Trophoblast cell (in vitro differentiated cells and primary cell): ENCODE results near the gene TMEM140.

Experiments
- DNase-seq, 2 donors: peaks; one replicate each; pipeline ENCODE4 v3.0.0-alpha.2; 2016
- H2AFZ ChIP-seq: 2 replicates; pipeline ENCODE4 v1.6.1; 2013; ENCODE audit warnings: low read length, moderate library complexity, mild to moderate bottlenecking; ENCODE audit not compliant: insufficient read depth, poor library complexity
- H2AK5ac ChIP-seq: 2 replicates; pipeline ENCODE4 v1.6.1; 2013; ENCODE audit warnings: mild to moderate bottlenecking, low read length
- H2BK120ac ChIP-seq: 2 replicates; pipeline ENCODE4 v1.6.1; 2013; ENCODE audit warnings: low read length, mild to moderate bottlenecking, moderate library complexity; ENCODE audit not compliant: insufficient read depth, poor library complexity
- H2BK12ac ChIP-seq: 2 replicates; pipeline ENCODE4 v1.6.1; 2013; ENCODE audit warnings: mild to moderate bottlenecking, low read length, moderate library complexity
- H2BK5ac ChIP-seq: 2 replicates; pipeline ENCODE4 v1.6.1; 2013; ENCODE audit warnings: low read length, low read depth, moderate library complexity, mild to moderate bottlenecking; ENCODE audit not compliant: poor library complexity
- H3K14ac ChIP-seq: 2 replicates; pipeline ENCODE4 v1.6.1; 2013; ENCODE audit warnings: mild to moderate bottlenecking, low read length
- H3K18ac ChIP-seq: 2 replicates; pipeline ENCODE4 v1.6.1; 2013; ENCODE audit warnings: mild to moderate bottlenecking, low read length
- H3K23ac ChIP-seq: 2 replicates; pipeline ENCODE4 v1.6.1; 2013; ENCODE audit warnings: low read length
- H3K27ac ChIP-seq: 2 replicates; pipeline ENCODE4 v1.5.1; 2013; ENCODE audit warnings: low read depth, mild to moderate bottlenecking, inconsistent platforms, low read length, moderate library complexity
- H3K27me3 ChIP-seq: 2 replicates; pipeline ENCODE4 v1.6.1; 2013; ENCODE audit warnings: inconsistent platforms, mild to moderate bottlenecking, low read length, moderate library complexity; ENCODE audit not compliant: insufficient read depth
- H3K36me3 ChIP-seq, 2 experiments: 1 replicate in 1 of 2; 2 replicates in 1 of 2; pipeline ENCODE4 v1.6.1; 2013; ENCODE audit warnings: low read length in 2 of 2, mild to moderate bottlenecking in 2 of 2, moderate library complexity in 1 of 2; ENCODE audit not compliant: insufficient read depth in 2 of 2, control insufficient read depth in 1 of 2
- H3K4ac ChIP-seq: 2 replicates; pipeline ENCODE4 v1.6.1; 2013; ENCODE audit warnings: low read depth, mild to moderate bottlenecking, low read length, moderate library complexity
- H3K4me1 ChIP-seq, 2 experiments: 1 replicate in 1 of 2; 2 replicates in 1 of 2; pipeline ENCODE4 v1.6.1; 2013; ENCODE audit warnings: low read length in 2 of 2, mild to moderate bottlenecking in 2 of 2, moderate library complexity in 1 of 2; ENCODE audit not compliant: insufficient read depth in 2 of 2, control insufficient read depth in 1 of 2
- H3K4me2 ChIP-seq: 2 replicates; pipeline ENCODE4 v1.6.1; 2013; ENCODE audit warnings: inconsistent platforms, mild to moderate bottlenecking, low read length, moderate library complexity
- H3K4me3 ChIP-seq: 2 replicates; pipeline ENCODE4 v1.5.1; 2013; ENCODE audit warnings: mild to moderate bottlenecking, low read depth, low read length, inconsistent platforms
- H3K79me1 ChIP-seq: one replicate; pipeline ENCODE4 v1.6.1; 2013; ENCODE audit warnings: low read length
- H3K79me2 ChIP-seq: 2 replicates; pipeline ENCODE4 v1.6.1; 2013; ENCODE audit warnings: low read length, mild to moderate bottlenecking; ENCODE audit not compliant: control insufficient read depth, insufficient read depth, poor library complexity
- H3K9ac ChIP-seq: 2 replicates; pipeline ENCODE4 v1.6.1; 2013; ENCODE audit warnings: mild to moderate bottlenecking, low read length
- H3K9me3 ChIP-seq: 2 replicates; pipeline ENCODE4 v1.6.1; 2013; ENCODE audit warnings: low read depth, mild to moderate bottlenecking, control low read depth, inconsistent platforms, low read length; ENCODE audit not compliant: insufficient read depth
- H4K12ac ChIP-seq: 2 replicates; pipeline ENCODE4 v1.6.1; 2013; ENCODE audit warnings: low read depth, mild to moderate bottlenecking, low read length, moderate library complexity
- H4K8ac ChIP-seq: 2 replicates; pipeline ENCODE4 v1.6.1; 2013; ENCODE audit warnings: low read depth, mild to moderate bottlenecking, low read length, moderate library complexity
- H4K91ac ChIP-seq: one replicate; pipeline ENCODE4 v1.6.1; 2013; ENCODE audit warnings: low read depth, mild to moderate bottlenecking, low read length, moderate library complexity
- WGBS: extraction: QIAGEN DNeasy Blood & Tissue Kit; methylation state at CpG from one replicate; pipeline ENCODE4 v1.1.7; 2013; ENCODE audit warnings: missing lambda C conversion rate; ENCODE audit not compliant: insufficient read length, insufficient coverage; ENCODE audit errors: extremely low coverage; 5-methylcytosine and 5-hydroxymethylcytosine counted together

The TMEM140 gene

DNA sequence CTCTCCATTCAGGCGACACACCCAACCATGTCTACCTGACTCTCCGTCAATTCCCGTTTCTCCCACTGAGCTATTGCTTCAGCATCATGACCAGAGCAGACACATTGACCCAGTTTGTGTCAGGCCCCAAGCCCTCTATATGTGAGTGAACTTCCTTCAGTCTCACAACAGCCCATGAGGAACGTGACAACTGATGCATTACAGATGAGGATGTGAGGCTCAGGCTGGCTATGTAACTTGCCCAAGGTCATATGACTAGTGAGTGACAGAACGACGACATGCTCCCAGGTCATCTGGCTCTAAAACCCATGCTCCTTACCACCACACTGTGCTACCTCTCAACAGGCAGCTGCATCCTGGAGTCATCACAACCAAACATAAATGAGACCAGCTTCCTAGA lies 3.7 kb downstream of the TMEM140 start:
- no peaks in the 10 kb centered on the region for H3K36me3 ChIP-seq
- H4K91ac ChIP-seq = no peak overlapping the region
- H2AK5ac ChIP-seq = no peak overlapping the region
- H3K14ac ChIP-seq = no peak overlapping the region
- no peak overlapping the region for H3K18ac ChIP-seq
- H2BK12ac ChIP-seq = no peak overlapping the region
- WGBS = no CpG with 5 or more reads among the region's 6 CpGs
- H3K79me2 ChIP-seq = no peaks in the 10 kb centered on the region
- H3K4me3 ChIP-seq = no peak overlapping the region
- no peak overlapping the region for H3K9ac ChIP-seq
- H3K79me1 ChIP-seq = no peaks in the 10 kb centered on the region
- H4K8ac ChIP-seq = no peak overlapping the region
- H2BK5ac ChIP-seq = no peak overlapping the region
- no peaks in the 10 kb centered on the region for H3K27me3 ChIP-seq
- H3K23ac ChIP-seq = no peak overlapping the region
- H4K12ac ChIP-seq = no peak overlapping the region
- no peak overlapping the region for H3K4me2 ChIP-seq
- no peak overlapping the region for H3K4ac ChIP-seq
- H2BK120ac ChIP-seq = no peak overlapping the region
- no peak overlapping the region for H2AFZ ChIP-seq
- DNase-seq = peak in 1 of 2 donors; percentile 15
- H3K9me3 ChIP-seq = no peaks in the 10 kb centered on the region
- H3K27ac ChIP-seq = no peak overlapping the region
- no peaks in the 10 kb centered on the region for H3K4me1 ChIP-seq

DNA sequence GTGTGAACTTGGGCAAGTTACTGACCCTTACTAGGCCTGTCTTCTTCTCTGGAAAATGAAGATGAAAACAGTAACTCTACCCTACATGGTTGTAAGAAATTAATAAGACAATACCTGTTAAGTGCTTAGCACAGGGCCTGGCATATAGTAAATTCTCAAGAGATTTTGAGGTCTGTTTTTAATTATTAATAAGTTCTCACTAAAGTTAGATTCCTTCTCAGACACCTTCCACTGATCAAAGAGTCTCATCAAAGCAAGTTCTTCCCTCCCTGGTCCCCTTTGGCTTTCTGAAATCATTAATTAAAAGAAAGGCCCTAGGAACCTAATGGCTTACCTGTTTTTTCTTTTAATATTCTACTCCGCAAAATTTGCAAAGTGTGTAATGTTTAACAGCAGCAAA lies 4.6 kb downstream of the TMEM140 start:
- no peak overlapping the region for H3K27ac ChIP-seq
- H3K23ac ChIP-seq = no peak overlapping the region
- H2BK120ac ChIP-seq = no peak overlapping the region
- no peaks in the 10 kb centered on the region for H3K4me1 ChIP-seq
- no peak overlapping the region for H3K4ac ChIP-seq
- H3K4me2 ChIP-seq = no peak overlapping the region
- H2BK5ac ChIP-seq = no peak overlapping the region
- no peaks in the 10 kb centered on the region for H3K27me3 ChIP-seq
- H4K12ac ChIP-seq = no peak overlapping the region
- H2AFZ ChIP-seq = no peak overlapping the region
- H3K79me1 ChIP-seq = no peaks in the 10 kb centered on the region
- no peaks in the 10 kb centered on the region for H3K36me3 ChIP-seq
- no peak overlapping the region for H3K9ac ChIP-seq
- no CpG with 5 or more reads among the region's 1 CpG for WGBS
- peaks cover 3% of the 10 kb centered on the region for H3K9me3 ChIP-seq
- no peak overlapping the region for H2AK5ac ChIP-seq
- no peaks in the 10 kb centered on the region for H3K79me2 ChIP-seq
- H3K4me3 ChIP-seq = no peak overlapping the region
- no peak overlapping the region for H3K18ac ChIP-seq
- no peak overlapping the region for H3K14ac ChIP-seq
- no peak for DNase-seq
- H2BK12ac ChIP-seq = no peak overlapping the region
- H4K91ac ChIP-seq = no peak overlapping the region
- H4K8ac ChIP-seq = no peak overlapping the region

DNA sequence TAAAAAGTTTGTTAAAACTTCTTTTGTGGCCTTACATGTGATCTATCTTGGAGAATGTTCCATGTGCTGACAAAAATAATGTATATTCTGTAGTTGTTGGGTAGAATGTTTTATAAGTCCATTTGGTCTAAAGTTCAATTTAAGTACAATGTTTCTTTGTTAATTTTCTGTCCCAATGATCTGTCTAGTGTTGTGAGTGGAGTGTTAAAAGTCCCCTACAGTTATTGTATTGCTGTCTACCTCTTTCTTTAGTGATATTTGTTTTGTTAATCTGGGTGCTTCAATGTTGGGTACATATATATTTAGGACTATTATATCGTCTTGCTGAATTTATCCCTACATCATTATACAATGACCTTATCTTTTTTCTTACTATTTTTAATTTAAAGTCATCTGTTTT lies 6.9 kb downstream of the TMEM140 start:
- no peak overlapping the region for H2AK5ac ChIP-seq
- no peak overlapping the region for H3K9ac ChIP-seq
- no peak overlapping the region for H3K23ac ChIP-seq
- peaks cover 7% of the 10 kb centered on the region for H3K9me3 ChIP-seq
- no peak overlapping the region for H2BK120ac ChIP-seq
- H3K27me3 ChIP-seq = no peaks in the 10 kb centered on the region
- H2BK12ac ChIP-seq = no peak overlapping the region
- H2BK5ac ChIP-seq = no peak overlapping the region
- no peaks in the 10 kb centered on the region for H3K79me1 ChIP-seq
- H3K4me3 ChIP-seq = no peak overlapping the region
- H4K12ac ChIP-seq = no peak overlapping the region
- WGBS = no CpG with 5 or more reads among the region's 1 CpG
- H4K8ac ChIP-seq = no peak overlapping the region
- no peak overlapping the region for H3K27ac ChIP-seq
- H3K79me2 ChIP-seq = no peaks in the 10 kb centered on the region
- no peak overlapping the region for H4K91ac ChIP-seq
- peaks cover 0 to 3% of the 10 kb centered on the region in 2 experiments for H3K36me3 ChIP-seq
- no peak overlapping the region for H3K4ac ChIP-seq
- H3K4me2 ChIP-seq = no peak overlapping the region
- H3K14ac ChIP-seq = no peak overlapping the region
- no peak overlapping the region for H3K18ac ChIP-seq
- no peak for DNase-seq
- H3K4me1 ChIP-seq = no peaks in the 10 kb centered on the region
- no peak overlapping the region for H2AFZ ChIP-seq

DNA sequence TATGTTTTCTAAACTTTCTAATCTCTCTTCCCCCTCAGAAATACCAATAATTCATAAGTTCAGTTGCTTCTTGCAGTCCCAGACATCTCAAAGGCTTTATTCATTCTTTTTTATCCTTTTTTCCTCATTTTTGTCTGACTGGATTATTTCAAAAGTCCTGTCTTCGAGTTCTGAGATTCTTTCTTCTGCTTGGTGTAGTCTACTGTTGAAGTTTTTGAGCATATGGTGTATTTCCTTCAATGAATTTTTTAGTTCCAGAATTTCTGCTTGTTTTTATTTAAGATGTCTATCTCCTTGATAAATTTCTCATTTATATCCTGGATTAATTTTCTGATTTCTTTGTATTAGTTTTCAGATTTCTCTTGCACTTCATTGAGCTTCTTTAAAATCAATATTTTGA lies 8.4 kb downstream of the TMEM140 start:
- Histone ChIP-seq H3K18ac (no peak overlapping the region), H2AFZ (no peak overlapping the region), H4K12ac (no peak overlapping the region), H3K4me1 (peaks cover 3 to 7% of the 10 kb centered on the region in 2 experiments), H3K9me3 (peaks cover 8% of the 10 kb centered on the region), H3K79me1 (no peaks in the 10 kb centered on the region), H3K4me3 (no peak overlapping the region), H3K14ac (no peak overlapping the region), H4K8ac (no peak overlapping the region), H4K91ac (no peak overlapping the region), H2BK5ac (no peak overlapping the region), H3K79me2 (no peaks in the 10 kb centered on the region), H2BK120ac (no peak overlapping the region), H3K4ac (no peak overlapping the region), H2AK5ac (no peak overlapping the region), H3K27ac (no peak overlapping the region), H3K36me3 (peaks cover 0 to 3% of the 10 kb centered on the region in 2 experiments), H3K27me3 (no peaks in the 10 kb centered on the region), H2BK12ac (no peak overlapping the region), H3K4me2 (no peak overlapping the region), H3K23ac (no peak overlapping the region), H3K9ac (no peak overlapping the region)
- WGBS = no CpG with 5 or more reads among the region's 1 CpG
- no peak for DNase-seq
